Activated naive CD8-positive, alpha-beta T cell treated with anti-CD3 and anti-CD28 coated beads, Interleukin-2, amount 10 ng/mL, durations not matched to agents 7 days and 5 days (primary cell): ENCODE data around the gene CLDN9. TPM values are rescaled to one million over a fixed set of nuclear protein-coding genes. Genes with fewer than 3 reads are reported as not detected.

Source experiments
- ATAC-seq: fragments of 150-1000 bp; cut with Tn5 transposase; one replicate; pipeline ENCODE4 v1.10.0; 2021; ENCODE audit warnings: low read depth, moderate library complexity
- POLR2A ChIA-PET: fragments of 350-600 bp; sonication (Branson Sonifier 250); formaldehyde crosslinking; loops from one replicate; lab custom pipeline; 2021; ENCODE audit warnings: antibody characterized with exemption; lab: Charles Lee
- DNase-seq: peaks from one replicate; pipeline ENCODE4 v3.0.0; 2021
- H3K27ac Mint-ChIP-seq: one replicate; pipeline ENCODE4 v1.8.0; 2022; ENCODE audit warnings: mild to moderate bottlenecking, mixed read lengths
- H3K27me3 Mint-ChIP-seq: one replicate; pipeline ENCODE4 v1.8.0; 2022; ENCODE audit warnings: mild to moderate bottlenecking, moderate library complexity, mixed read lengths
- H3K36me3 Mint-ChIP-seq: one replicate; pipeline ENCODE4 v1.8.0; 2021; ENCODE audit warnings: mild to moderate bottlenecking, mixed read lengths
- H3K4me1 Mint-ChIP-seq: one replicate; pipeline ENCODE4 v1.8.0; 2021; ENCODE audit warnings: mixed read lengths
- H3K4me3 Mint-ChIP-seq: one replicate; pipeline ENCODE4 v1.8.0; 2022; ENCODE audit warnings: mild to moderate bottlenecking, moderate library complexity, mixed read lengths
- H3K9me3 Mint-ChIP-seq: one replicate; pipeline ENCODE4 v1.8.0; 2021; ENCODE audit warnings: mixed read lengths
- total RNA-seq, 2 experiments: library from RNA; stranded (reverse); gene quantifications; one replicate each; pipeline ENCODE4 v1.2.3, GENCODE V29; 2021

CLDN9 gene
- total RNA-seq, 2 experiments from 2014 or later: not detected

GRCh38 chr16:3026609-3027488 is 14.1 kb downstream of the CLDN9 start:
- DNase-seq (no peak), ATAC-seq (no peak)
- Mint-ChIP-seq H3K4me3 (no peak overlapping the region), H3K27me3 (peaks cover 4% of the 10 kb centered on the region), H3K36me3 (peaks cover 10% of the 10 kb centered on the region), H3K27ac (no peak overlapping the region), H3K9me3 (no peaks in the 10 kb centered on the region), H3K4me1 (peaks cover 36% of the 10 kb centered on the region)
- POLR2A ChIA-PET: interaction anchor here (1.2 to 7.0 kb wide), 6 partner anchors 12 to 56 kb away, joined by 3 to 105 read pairs (median 6); partner anchors contain the start of genes MMP25 and PKMYT1

GRCh38 chr16:3027489-3027795 is 14.7 kb downstream of the CLDN9 start:
- Mint-ChIP-seq H3K4me3 (no peak overlapping the region), H3K27ac (no peak overlapping the region), H3K27me3 (peaks cover 9% of the 10 kb centered on the region), H3K36me3 (peaks cover 10% of the 10 kb centered on the region), H3K9me3 (no peaks in the 10 kb centered on the region), H3K4me1 (peaks cover 30% of the 10 kb centered on the region)
- POLR2A ChIA-PET: interaction anchor here (0.6 to 7.0 kb wide), 10 partner anchors 16 to 131 kb away, joined by 3 to 105 read pairs (median 4); partner anchors contain the start of genes MMP25, PKMYT1 and ZNF213
- no peak for ATAC-seq
- no peak for DNase-seq

- peak; percentile 93 for DNase-seq
- peak; percentile 28 for ATAC-seq
- POLR2A ChIA-PET: interaction anchor here (0.5 to 7.0 kb wide), 13 partner anchors 15 to 140 kb away, joined by 3 to 105 read pairs (median 4); partner anchors contain the start of genes MMP25, PKMYT1 and ZNF213
- Mint-ChIP-seq H3K36me3 (peaks cover 10% of the 10 kb centered on the region), H3K27ac (peak overlapping the region; percentile 61), H3K27me3 (peaks cover 16% of the 10 kb centered on the region), H3K4me3 (peak overlapping the region; percentile 81), H3K9me3 (no peaks in the 10 kb centered on the region), H3K4me1 (peaks cover 27% of the 10 kb centered on the region)
These were observed 15.4 kb downstream of the CLDN9 start for GRCh38 chr16:3027983-3028715.

- Mint-ChIP-seq H3K27ac (peak overlapping the region; percentile 68), H3K9me3 (no peaks in the 10 kb centered on the region), H3K4me3 (peak overlapping the region; percentile 81), H3K4me1 (peaks cover 26% of the 10 kb centered on the region), H3K36me3 (peaks cover 10% of the 10 kb centered on the region), H3K27me3 (peaks cover 22% of the 10 kb centered on the region)
- peak; percentile 56 for DNase-seq
- no peak for ATAC-seq
- POLR2A ChIA-PET: interaction anchor here (0.5 to 7.0 kb wide), 13 partner anchors 9 to 141 kb away, joined by 3 to 105 read pairs (median 6); partner anchors contain the start of genes IL32, MMP25, PKMYT1 and TNFRSF12A
These were observed 16.1 kb downstream of the CLDN9 start for GRCh38 chr16:3028716-3029319.

- peaks cover 27% of the 10 kb centered on the region for H3K27me3 Mint-ChIP-seq
- H3K9me3 Mint-ChIP-seq: no peaks in the 10 kb centered on the region
- H3K4me3 Mint-ChIP-seq: peak overlapping the region; percentile 81
- peaks cover 10% of the 10 kb centered on the region for H3K36me3 Mint-ChIP-seq
- ATAC-seq: peak; percentile 66
- peak; percentile 78 for DNase-seq
- POLR2A ChIA-PET: interaction anchor here (0.7 to 7.0 kb wide), 14 partner anchors 8 to 129 kb away, joined by 4 to 105 read pairs (median 6); partner anchors contain the start of genes IL32, MMP25, PKMYT1 and TNFRSF12A
- peaks cover 27% of the 10 kb centered on the region for H3K4me1 Mint-ChIP-seq
- H3K27ac Mint-ChIP-seq: peak overlapping the region; percentile 81
These were observed 16.9 kb downstream of the CLDN9 start for GRCh38 chr16:3029491-3030221.

GRCh38 chr16:3030222-3031212 is 17.8 kb downstream of the CLDN9 start:
- peak overlapping the region; percentile 81 for H3K27ac Mint-ChIP-seq
- peaks cover 27% of the 10 kb centered on the region for H3K4me1 Mint-ChIP-seq
- H3K36me3 Mint-ChIP-seq: peaks cover 10% of the 10 kb centered on the region
- peaks cover 35% of the 10 kb centered on the region for H3K27me3 Mint-ChIP-seq
- POLR2A ChIA-PET: interaction anchor here (0.9 to 7.0 kb wide), 15 partner anchors 9 to 128 kb away, joined by 3 to 105 read pairs (median 5); partner anchors contain the start of genes IL32, MMP25 and TNFRSF12A
- no peak for ATAC-seq
- no peak for DNase-seq
- peak overlapping the region; percentile 81 for H3K4me3 Mint-ChIP-seq
- no peaks in the 10 kb centered on the region for H3K9me3 Mint-ChIP-seq

- no peak for ATAC-seq
- Mint-ChIP-seq H3K4me1 (peaks cover 27% of the 10 kb centered on the region), H3K9me3 (no peaks in the 10 kb centered on the region), H3K36me3 (peaks cover 3% of the 10 kb centered on the region), H3K27ac (no peak overlapping the region), H3K27me3 (peaks cover 48% of the 10 kb centered on the region), H3K4me3 (no peak overlapping the region)
- DNase-seq: no peak
- POLR2A ChIA-PET: interaction anchor here (0.9 to 7.0 kb wide), 3 partner anchors 11 to 27 kb away, joined by 4 to 105 read pairs (median 33); partner anchors contain the start of gene MMP25
These were observed 19.9 kb downstream of the CLDN9 start for GRCh38 chr16:3032624-3033023.

- Mint-ChIP-seq H3K4me1 (peaks cover 17% of the 10 kb centered on the region), H3K27me3 (peaks cover 70% of the 10 kb centered on the region), H3K36me3 (peaks cover 1% of the 10 kb centered on the region), H3K4me3 (no peak overlapping the region), H3K27ac (no peak overlapping the region), H3K9me3 (no peaks in the 10 kb centered on the region)
- POLR2A ChIA-PET: interaction anchor here (1.0 to 2.4 kb wide), 7 partner anchors 8 to 94 kb away, joined by 3 to 13 read pairs (median 3); partner anchors contain the start of gene MMP25
- ATAC-seq (no peak), DNase-seq (no peak)
These were observed 22.7 kb downstream of the CLDN9 start for GRCh38 chr16:3035289-3035971.

- no peaks in the 10 kb centered on the region for H3K9me3 Mint-ChIP-seq
- no peak for DNase-seq
- no peak overlapping the region for H3K4me3 Mint-ChIP-seq
- ATAC-seq: peak; percentile 2
- H3K36me3 Mint-ChIP-seq: peaks cover 1% of the 10 kb centered on the region
- POLR2A ChIA-PET: interaction anchor here (1.2 to 2.4 kb wide), 3 partner anchors 9 to 89 kb away, joined by 3 to 13 read pairs (median 5); partner anchors contain the start of gene MMP25
- no peak overlapping the region for H3K27ac Mint-ChIP-seq
- H3K4me1 Mint-ChIP-seq: peaks cover 13% of the 10 kb centered on the region
- peaks cover 75% of the 10 kb centered on the region for H3K27me3 Mint-ChIP-seq
These were observed 23.4 kb downstream of the CLDN9 start for GRCh38 chr16:3035972-3036725.

GRCh38 chr16:3036726-3037315 is 24.1 kb downstream of the CLDN9 start, which contains the start of gene BICDL2:
TSS of gene BICDL2 (minus strand) at chr16:3036944. CDS start at chr16:3035496, 1,448 bp downstream.
- Mint-ChIP-seq H3K36me3 (peaks cover 1% of the 10 kb centered on the region), H3K9me3 (no peaks in the 10 kb centered on the region), H3K27ac (no peak within 1 kb of the TSS), H3K4me3 (peak within 1 kb of the TSS; percentile 19), H3K4me1 (peaks cover 12% of the 10 kb centered on the region), H3K27me3 (peaks cover 79% of the 10 kb centered on the region)
- DNase-seq (no peak), ATAC-seq (no peak)
- POLR2A ChIA-PET: interaction anchor here (1.2 to 1.6 kb wide), 2 partner anchors 11 to 88 kb away, joined by 3 to 5 read pairs; no protein-coding TSS in a partner anchor
